HUES6 (cell line): ENCODE measurements around the gene SUMF1.

ENCODE experiments used
- H3K27ac ChIP-seq: 2 replicates; pipeline ENCODE4 v1.7.0; 2013; ENCODE audit warnings: low read depth, mild to moderate bottlenecking, low read length, inconsistent platforms
- H3K27me3 ChIP-seq: 2 replicates; pipeline ENCODE4 v1.6.1; 2013; ENCODE audit warnings: low read length; ENCODE audit not compliant: control insufficient read depth, insufficient read depth
- H3K36me3 ChIP-seq: 2 replicates; pipeline ENCODE4 v1.6.1; 2013; ENCODE audit warnings: low read length; ENCODE audit not compliant: control insufficient read depth, insufficient read depth
- H3K4me1 ChIP-seq: 2 replicates; pipeline ENCODE4 v1.6.1; 2013; ENCODE audit warnings: low read length; ENCODE audit not compliant: control insufficient read depth, insufficient read depth
- H3K4me3 ChIP-seq: 2 replicates; pipeline ENCODE4 v1.5.1; 2013; ENCODE audit warnings: low read depth, low read length
- H3K9ac ChIP-seq: one replicate; pipeline ENCODE4 v1.6.1; 2013; ENCODE audit warnings: mild to moderate bottlenecking, low read length
- H3K9me3 ChIP-seq: 2 replicates; pipeline ENCODE4 v1.6.1; 2013; ENCODE audit warnings: low read depth, low read length; ENCODE audit not compliant: control insufficient read depth, insufficient read depth

SUMF1 gene

DNA sequence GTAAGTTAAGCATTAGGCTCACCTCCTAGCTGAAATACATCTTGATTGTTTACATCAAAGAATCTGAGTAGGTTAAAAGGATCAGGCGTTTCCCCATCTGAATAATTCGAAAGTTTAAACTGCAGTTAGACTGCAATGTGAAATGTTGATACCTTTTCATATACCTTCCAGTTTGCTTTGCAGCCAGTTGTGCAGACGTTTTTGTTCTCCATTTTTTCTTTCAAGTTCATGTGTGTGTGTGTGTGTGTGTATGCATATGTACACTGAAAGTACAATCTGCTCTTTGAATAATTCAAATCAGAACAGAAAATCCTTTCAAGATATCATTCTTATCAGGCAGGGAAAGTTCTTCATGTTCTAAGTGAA is 29.0 kb upstream of the SUMF1 start:
- no peaks in the 10 kb centered on the region for H3K9me3 ChIP-seq
- H3K27ac ChIP-seq = no peak overlapping the region
- H3K36me3 ChIP-seq = no peaks in the 10 kb centered on the region
- H3K9ac ChIP-seq = no peak overlapping the region
- 0 out of 2 replicates have a peak, but pooled peaks cover 2% of the 10 kb centered on the region for H3K4me1 ChIP-seq
- peaks cover 38% of the 10 kb centered on the region for H3K27me3 ChIP-seq
- H3K4me3 ChIP-seq = no peak overlapping the region

DNA sequence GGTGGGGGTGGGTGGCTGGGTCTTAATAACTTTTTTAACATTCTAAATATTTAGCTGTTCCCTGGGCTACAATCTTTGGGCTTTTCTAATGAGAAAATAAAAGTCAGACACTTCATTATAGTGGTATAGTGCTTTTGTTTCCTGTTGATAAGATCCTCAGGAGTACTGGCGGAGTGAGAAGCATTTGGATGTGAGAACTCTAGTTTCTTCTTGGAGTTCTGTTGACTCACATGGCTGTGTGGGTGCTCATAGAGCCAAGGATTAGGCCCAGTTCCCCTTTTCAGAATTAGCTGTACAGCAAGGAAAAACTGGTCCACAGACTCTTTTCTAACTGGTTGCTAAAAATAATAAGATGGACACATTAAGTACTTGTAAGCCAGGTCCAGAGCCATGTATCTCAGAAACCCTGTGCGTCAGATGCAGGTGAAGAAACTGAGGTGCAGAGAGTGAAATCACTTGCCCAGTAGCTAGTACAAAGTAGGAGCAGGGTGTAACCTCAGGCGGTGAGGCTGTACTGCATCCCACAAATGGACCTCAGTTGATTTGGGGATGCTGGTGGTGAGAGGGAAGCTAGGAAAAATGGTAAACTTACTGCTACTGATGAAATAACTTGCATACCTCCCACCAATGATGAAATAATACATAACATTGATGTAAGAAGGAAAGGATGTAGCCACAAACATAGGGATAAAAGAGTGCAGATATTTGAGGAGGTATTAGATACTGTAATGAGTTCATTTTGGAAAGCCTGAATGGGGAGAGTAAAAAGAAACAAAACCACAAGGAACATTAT is 28.4 kb upstream of the SUMF1 start:
- Histone ChIP-seq H3K4me1 (0 out of 2 replicates have a peak, but pooled peaks cover 2% of the 10 kb centered on the region), H3K4me3 (no peak overlapping the region), H3K27me3 (peaks cover 44% of the 10 kb centered on the region), H3K36me3 (no peaks in the 10 kb centered on the region), H3K9me3 (no peaks in the 10 kb centered on the region), H3K27ac (no peak overlapping the region), H3K9ac (no peak overlapping the region)

DNA sequence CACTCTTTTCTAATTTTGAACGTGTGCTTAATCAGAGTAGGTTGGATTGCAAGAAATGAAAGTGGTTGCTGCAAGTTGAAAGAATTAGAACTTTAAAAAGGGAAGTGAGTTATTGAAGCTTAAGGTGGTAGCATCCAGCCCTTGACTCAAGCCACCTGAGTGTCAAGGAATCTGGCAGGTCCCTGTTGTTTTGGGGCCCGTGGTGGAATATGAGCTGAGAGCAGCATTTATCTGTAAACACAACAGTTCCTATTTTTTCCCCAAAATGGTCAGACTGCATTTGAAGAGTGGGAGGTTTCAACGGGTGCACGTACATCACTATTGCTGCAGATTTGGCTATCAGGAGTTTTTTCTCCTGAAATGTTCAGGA is 27.8 kb upstream of the SUMF1 start:
- H3K27me3 ChIP-seq = peaks cover 46% of the 10 kb centered on the region

DNA sequence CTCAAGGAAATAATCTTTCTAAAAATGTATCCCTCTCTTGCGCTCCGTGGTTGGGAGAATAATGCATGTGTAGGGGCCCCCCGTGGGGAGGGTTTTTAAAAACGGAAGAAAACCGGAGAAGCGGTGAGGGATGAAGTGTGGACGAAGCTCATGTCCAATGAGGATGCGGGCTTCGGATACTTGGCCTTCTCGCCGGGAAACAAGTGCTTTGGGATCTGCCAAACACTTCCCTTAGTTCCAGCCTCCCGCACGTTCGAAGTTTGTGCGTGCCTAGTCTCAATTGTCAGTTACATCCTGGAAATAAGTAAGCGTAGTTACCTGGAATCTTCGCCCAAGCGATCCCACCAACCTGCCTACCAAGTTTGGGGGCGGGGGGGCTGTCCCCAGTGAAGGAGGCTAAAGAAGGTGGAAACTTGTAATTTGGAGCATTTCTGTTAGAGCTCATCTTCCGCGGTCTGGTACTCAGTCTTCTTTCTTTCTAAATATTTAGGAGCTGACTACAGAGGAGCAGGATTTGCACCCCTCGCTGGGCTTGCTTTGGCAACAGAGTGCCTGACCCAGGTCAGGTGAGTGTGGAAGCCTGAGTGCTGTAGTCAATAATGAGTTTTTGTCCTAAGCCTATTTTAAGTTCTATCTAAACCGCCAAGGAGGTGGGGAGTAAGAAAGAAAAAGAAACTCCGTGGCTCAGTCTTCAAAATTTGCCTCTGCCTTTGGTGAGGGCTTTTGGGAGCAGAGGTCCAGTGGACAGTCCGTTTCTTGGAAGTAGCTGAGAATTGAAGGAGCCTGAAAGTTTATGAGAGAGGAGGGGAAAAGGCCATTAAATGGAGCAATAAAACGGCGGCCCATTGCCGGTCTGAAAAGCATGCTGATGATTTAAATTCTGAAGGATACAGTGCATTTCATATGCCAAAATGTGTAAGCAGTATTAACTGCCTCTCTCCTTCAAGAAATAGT is 27.1 kb upstream of the SUMF1 start:
- Histone ChIP-seq H3K9ac (no peak overlapping the region), H3K27me3 (peaks cover 48% of the 10 kb centered on the region), H3K9me3 (no peaks in the 10 kb centered on the region), H3K36me3 (no peaks in the 10 kb centered on the region), H3K4me1 (0 out of 2 replicates have a peak, but pooled peaks cover 2% of the 10 kb centered on the region), H3K27ac (no peak overlapping the region), H3K4me3 (peak overlapping the region; percentile 87)

More for the DNA sequence above, 27.8 kb upstream of the SUMF1 start:
- H3K36me3 ChIP-seq = no peaks in the 10 kb centered on the region
- peak overlapping the region; percentile 87; the same call in 1 of the 2 replicates for H3K4me3 ChIP-seq
- H3K4me1 ChIP-seq = 0 out of 2 replicates have a peak, but pooled peaks cover 2% of the 10 kb centered on the region
- no peaks in the 10 kb centered on the region for H3K9me3 ChIP-seq
- no peak overlapping the region for H3K9ac ChIP-seq
- H3K27ac ChIP-seq = no peak overlapping the region

DNA sequence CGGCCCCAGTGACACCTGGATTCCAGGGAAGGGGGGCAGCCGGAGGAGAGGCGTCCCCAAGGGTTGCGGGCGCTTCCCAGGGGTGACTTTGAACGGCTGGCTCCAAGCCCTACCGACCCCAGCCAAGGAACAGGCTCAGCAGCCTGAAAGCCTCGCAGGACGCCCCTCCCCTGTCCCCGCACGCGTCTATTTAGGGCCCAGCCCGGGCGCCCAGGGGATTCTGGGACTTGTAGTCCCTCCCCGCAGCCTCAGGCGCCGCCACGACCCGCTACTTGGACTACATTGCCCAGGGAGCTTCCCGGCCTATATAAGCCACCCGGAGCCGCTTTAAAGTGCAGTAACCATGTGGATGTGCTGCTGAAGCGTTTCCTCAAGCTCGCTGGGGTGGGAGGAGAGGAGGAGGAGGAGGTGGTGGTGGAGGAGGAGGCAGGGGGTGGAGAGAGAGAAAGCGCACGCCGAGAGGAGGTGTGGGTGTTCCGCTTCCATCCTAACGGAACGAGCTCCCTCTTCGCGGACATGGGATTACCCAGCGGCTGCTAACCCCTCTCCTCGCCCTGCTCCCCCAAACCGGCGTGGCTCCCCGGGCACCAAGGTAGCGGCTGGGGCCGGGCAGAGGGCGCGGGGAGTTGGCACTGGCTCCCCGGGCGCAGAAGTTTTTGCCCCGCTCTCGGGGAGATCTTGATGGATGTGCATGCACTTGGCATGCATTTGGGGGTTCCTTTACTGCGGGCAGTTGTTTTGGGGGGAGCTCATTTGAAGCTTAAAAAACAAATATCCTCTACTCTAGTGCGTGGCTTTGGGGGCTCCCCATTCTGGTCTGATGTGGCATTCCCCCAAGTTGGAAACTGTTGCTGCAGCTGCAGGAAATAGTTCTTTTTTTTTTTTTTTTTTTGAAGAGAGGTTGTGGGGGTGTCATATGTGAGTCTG is 26.2 kb upstream of the SUMF1 start, which contains the start of gene ITPR1:
ITPR1 (plus strand) TSS at position 335 of the 927 bp plus-strand sequence. CDS start 23,144 bp downstream, outside the sequence.
- Histone ChIP-seq H3K36me3 (no peaks in the 10 kb centered on the region), H3K27me3 (peaks cover 48% of the 10 kb centered on the region), H3K9ac (peak within 1 kb of the TSS; percentile 45), H3K27ac (peak within 1 kb of the TSS; percentile 6; the same call in 1 of the 2 replicates), H3K4me1 (0 out of 2 replicates have a peak, but pooled peaks cover 2% of the 10 kb centered on the region), H3K9me3 (no peaks in the 10 kb centered on the region), H3K4me3 (peak within 1 kb of the TSS; percentile 87)

DNA sequence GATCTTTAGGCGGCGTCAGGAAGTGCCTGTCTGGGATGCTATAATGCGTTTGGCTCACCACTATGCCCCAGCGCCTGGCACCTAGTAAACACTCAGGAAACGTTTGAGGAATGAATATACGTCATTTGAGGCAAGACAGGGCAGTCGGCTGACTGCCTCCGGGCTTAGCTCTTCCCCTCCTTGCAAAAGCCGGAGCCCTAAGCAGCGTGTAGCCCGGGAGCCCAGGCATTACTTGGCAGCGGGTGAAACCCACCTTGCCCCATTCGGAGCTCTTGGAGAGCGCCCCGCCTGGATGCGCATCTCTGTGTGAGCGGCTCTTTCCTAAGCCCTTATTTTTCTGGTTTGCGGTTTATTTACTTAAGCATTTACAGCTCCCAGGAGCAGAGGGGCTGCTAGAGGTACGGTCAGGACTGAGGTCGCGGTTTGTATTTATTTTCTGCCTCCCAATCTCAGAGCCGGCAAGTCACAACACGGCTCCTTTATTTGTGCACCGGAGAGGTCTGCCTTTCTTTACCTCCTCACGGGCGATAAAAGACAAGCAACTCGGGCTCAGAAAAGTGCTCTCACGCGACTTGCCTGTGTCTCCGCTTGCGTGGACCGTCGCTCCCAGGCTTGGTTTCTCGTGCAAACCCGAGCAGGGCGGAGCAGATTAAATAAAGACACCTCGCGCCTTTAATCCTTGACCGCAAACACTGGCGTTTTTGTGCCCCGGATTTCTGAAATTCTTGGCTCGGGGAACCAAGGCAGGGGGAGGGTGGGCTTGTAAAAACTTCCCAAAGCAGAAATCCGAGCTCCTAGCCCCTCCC is 25.3 kb upstream of the SUMF1 start:
- peak overlapping the region; percentile 45 for H3K9ac ChIP-seq
- H3K36me3 ChIP-seq = no peaks in the 10 kb centered on the region
- H3K4me3 ChIP-seq = peak overlapping the region; percentile 87
- 0 out of 2 replicates have a peak, but pooled peaks cover 2% of the 10 kb centered on the region for H3K4me1 ChIP-seq
- H3K9me3 ChIP-seq = no peaks in the 10 kb centered on the region
- H3K27me3 ChIP-seq = peaks cover 48% of the 10 kb centered on the region
- peak overlapping the region; percentile 6; the same call in 1 of the 2 replicates for H3K27ac ChIP-seq

DNA sequence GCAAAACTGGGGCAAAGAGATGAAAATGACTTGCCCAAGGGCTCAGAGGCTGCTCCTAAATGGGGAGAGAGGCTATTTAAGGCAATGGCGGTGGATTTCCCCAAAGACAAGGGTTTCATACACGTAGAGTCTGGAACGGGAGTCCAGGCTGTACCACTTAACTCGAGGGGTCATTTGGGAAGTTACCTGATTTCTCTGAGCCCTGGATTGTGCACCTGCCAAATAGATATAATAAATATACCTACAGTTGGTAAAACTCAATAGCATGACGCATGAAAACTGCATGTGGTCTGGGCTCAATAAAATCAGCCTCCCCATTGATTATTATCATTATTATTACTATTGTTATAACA is 24.8 kb upstream of the SUMF1 start:
- H3K27ac ChIP-seq = no peak overlapping the region
- no peaks in the 10 kb centered on the region for H3K36me3 ChIP-seq
- no peaks in the 10 kb centered on the region for H3K9me3 ChIP-seq
- 0 out of 2 replicates have a peak, but pooled peaks cover 2% of the 10 kb centered on the region for H3K4me1 ChIP-seq
- H3K4me3 ChIP-seq = peak overlapping the region; percentile 87
- H3K27me3 ChIP-seq = peaks cover 48% of the 10 kb centered on the region
- no peak overlapping the region for H3K9ac ChIP-seq

DNA sequence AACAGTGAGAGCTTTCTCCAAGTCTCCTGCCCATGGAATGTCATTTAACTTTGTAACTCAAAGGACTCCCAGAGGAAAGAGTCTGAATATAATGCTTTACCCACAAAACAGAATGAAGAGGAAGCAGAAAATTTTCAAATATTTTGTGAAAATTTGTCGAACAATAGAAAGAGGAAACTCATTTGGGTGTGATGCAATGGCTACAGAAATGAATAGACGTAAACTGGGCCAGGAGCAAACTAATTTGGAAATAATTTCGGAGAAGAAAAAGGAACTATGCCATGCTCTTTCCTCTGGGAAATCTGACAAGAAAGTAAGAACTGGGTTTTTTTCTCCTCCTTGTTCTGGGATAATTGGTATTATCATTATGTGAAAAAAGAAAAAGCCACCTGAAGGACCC is 11.2 kb upstream of the SUMF1 start:
- no peaks in the 10 kb centered on the region for H3K9me3 ChIP-seq
- H3K4me3 ChIP-seq = no peak overlapping the region
- no peaks in the 10 kb centered on the region for H3K27me3 ChIP-seq
- no peaks in the 10 kb centered on the region for H3K36me3 ChIP-seq
- no peak overlapping the region for H3K9ac ChIP-seq
- H3K4me1 ChIP-seq = peaks cover 7% of the 10 kb centered on the region
- no peak overlapping the region for H3K27ac ChIP-seq

DNA sequence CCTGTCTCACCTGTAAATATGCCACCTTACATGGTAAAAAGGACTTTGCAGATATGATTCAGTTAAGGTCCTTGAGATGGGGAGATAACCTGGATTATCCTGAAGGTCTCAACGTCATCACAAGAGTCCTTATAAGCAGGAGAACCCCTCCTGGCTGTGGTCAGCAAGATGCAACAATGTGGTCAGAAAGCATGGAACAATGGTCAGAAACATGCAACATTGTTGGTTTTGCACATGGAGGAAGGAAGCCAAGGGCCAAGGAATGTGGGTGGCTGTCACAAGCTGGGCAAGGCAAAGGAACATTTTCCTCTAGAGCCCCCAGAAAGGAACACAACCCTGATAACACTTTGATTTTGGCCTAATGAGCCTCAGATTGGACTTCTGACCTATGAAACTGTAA is 9.4 kb upstream of the SUMF1 start:
- H3K27me3 ChIP-seq = no peaks in the 10 kb centered on the region; the same call in 1 of the 2 replicates
- no peak overlapping the region for H3K27ac ChIP-seq
- no peak overlapping the region for H3K4me3 ChIP-seq
- no peaks in the 10 kb centered on the region for H3K36me3 ChIP-seq
- peaks cover 7% of the 10 kb centered on the region for H3K4me1 ChIP-seq
- no peak overlapping the region for H3K9ac ChIP-seq
- no peaks in the 10 kb centered on the region for H3K9me3 ChIP-seq
